GM13976 (cell line): ENCODE measurements around the gene NUDT4.

Experiments
- DNase-seq: peaks from one replicate; pipeline ENCODE4 v3.0.0; 2012; ENCODE audit warnings: low spot score
- CTCF ChIP-seq: IDR thresholded peaks from 2 replicates; pipeline ENCODE4 v1.5.1; 2012; ENCODE audit warnings: borderline replicate concordance, mild to moderate bottlenecking; ENCODE audit not compliant: insufficient read depth; ENCODE audit errors: extremely low read depth, missing control alignments, control extremely low read depth
- in situ Hi-C: fragments of 300-500 bp; cut with MboI; formaldehyde crosslinking; loops from one replicate; pipeline ENCODE4 v1.12.0; 2022; ENCODE audit warnings: low sequenced_read_pairs, mixed read lengths, inconsistent platforms; ENCODE audit not compliant: unreplicated experiment

The NUDT4 gene

GRCh38 chr12:93448796-93449195, 71.1 kb downstream of the NUDT4 start:
- no peak for DNase-seq
- no peak for TF ChIP-seq CTCF
- in situ Hi-C loops = no loop called here

GRCh38 chr12:93449277-93449676, 71.6 kb downstream of the NUDT4 start:
- in situ Hi-C loops = no loop called here
- TF ChIP-seq CTCF = no peak
- peak; percentile 50 for DNase-seq

- no peak for TF ChIP-seq CTCF
- in situ Hi-C loops = no loop called here
- DNase-seq = no peak
Observed at GRCh38 chr12:93451423-93452158, 73.9 kb downstream of the NUDT4 start.

GRCh38 chr12:93453633-93454032, 75.9 kb downstream of the NUDT4 start:
- TF ChIP-seq CTCF = no peak
- DNase-seq = no peak
- in situ Hi-C loops = no loop called here

- in situ Hi-C loops = no loop called here
- DNase-seq = no peak
- no peak for TF ChIP-seq CTCF
Observed at GRCh38 chr12:93456077-93456476, 78.4 kb downstream of the NUDT4 start.
